ENCODE data around the gene A2ML1.
"Not testable (repeated sequence)": the region's sequence is repeated elsewhere in the genome, so short reads cannot be mapped to it uniquely, and the experiment has no call there.

A2ML1 gene

GRCh38 chr12:8855891-8856290, 33.5 kb downstream of the A2ML1 start:
- DNase-seq (ENCODE audit: low read depth), result no peak

DNA sequence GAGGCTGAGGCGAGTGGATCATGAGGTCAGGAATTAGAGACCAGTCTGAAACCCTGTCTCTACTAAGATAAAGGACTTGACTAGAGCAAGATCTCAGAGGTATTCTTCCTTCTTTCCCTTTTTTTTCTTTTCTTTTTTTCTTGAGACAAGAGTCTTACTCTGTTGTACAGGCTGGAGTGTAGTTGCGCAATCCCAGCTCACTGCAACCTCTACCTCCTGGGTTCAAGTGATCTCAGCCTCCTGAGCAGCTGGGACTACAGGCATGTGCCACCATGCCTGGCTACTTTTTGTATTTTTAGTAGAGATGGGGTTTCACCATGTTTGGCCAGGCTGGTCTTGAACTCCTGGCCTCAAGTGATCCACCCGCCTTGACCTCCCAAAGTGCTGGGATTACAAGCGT, 37.0 kb downstream of the A2ML1 start:
- not testable (repeated sequence) for DNase-seq (ENCODE audit: low read depth)

GRCh38 chr12:8860165-8860961, 37.9 kb downstream of the A2ML1 start:
- no peak for DNase-seq (ENCODE audit: low read depth)

GRCh38 chr12:8866429-8866828, 44.0 kb downstream of the A2ML1 start:
- DNase-seq (ENCODE audit: low read depth), result no peak

GRCh38 chr12:8867009-8867408, 44.6 kb downstream of the A2ML1 start:
- no peak for DNase-seq (ENCODE audit: low read depth)

DNA sequence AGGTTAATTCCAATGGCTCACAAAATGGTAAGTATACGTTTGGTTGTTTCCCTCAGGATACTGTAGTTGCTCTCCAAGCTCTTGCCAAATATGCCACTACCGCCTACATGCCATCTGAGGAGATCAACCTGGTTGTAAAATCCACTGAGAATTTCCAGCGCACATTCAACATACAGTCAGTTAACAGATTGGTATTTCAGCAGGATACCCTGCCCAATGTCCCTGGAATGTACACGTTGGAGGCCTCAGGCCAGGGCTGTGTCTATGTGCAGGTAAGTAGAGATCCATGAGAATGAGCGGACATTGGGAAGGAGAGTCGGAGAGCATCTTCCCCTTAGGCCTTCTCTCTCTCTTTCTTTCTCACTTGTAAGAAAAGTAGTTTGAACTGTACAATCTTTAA, 45.4 kb downstream of the A2ML1 start:
- DNase-seq (ENCODE audit: low read depth), result no peak

- DNase-seq (ENCODE audit: low read depth), result no peak
These were observed 48.2 kb downstream of the A2ML1 start for GRCh38 chr12:8870586-8870985.

DNA sequence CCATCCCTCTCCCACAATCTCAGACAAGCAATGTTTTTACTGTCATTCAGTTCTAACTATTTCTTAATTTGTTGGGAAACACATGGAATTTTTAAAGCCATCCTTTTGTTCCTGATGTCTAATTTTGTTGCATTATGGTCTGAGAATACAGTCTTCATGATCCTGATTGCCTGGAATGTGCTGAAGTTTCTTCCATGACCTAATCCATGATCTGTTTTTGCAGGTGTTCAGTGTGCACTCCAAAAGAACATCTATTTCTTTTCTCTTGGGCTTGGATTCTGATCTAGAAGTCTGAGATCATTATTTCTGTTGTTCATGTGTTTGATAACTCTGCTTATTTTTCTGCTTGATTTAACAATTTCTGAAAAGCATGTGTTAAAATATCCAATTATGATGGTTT, 48.6 kb downstream of the A2ML1 start:
- DNase-seq (ENCODE audit: low read depth), result no peak

DNA sequence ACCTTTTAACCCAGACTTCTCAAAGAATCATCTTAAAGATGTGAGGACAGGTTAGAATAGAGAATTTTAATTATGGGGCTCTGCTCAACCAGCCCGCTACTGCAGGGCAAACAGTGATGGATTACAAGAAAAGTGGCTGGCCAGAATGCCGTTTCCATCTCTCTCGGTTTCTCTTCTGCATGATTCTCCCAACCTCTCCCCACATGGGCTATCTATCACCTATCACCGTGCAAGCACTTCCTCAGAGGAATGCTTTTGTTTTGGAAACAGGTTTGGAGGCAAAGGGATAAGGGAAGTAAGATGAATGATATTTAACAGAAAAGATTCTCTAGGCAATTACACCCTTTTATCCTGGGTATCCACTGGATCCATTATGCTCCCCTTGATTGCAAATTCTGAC, 54.5 kb downstream of the A2ML1 start:
- DNase-seq (ENCODE audit: low read depth), result no peak

- no peak for DNase-seq (ENCODE audit: low read depth)
These were observed 64.3 kb downstream of the A2ML1 start for GRCh38 chr12:8886502-8887284.

- no peak for DNase-seq (ENCODE audit: low read depth)
These were observed 64.9 kb downstream of the A2ML1 start for GRCh38 chr12:8887285-8887715.

DNA sequence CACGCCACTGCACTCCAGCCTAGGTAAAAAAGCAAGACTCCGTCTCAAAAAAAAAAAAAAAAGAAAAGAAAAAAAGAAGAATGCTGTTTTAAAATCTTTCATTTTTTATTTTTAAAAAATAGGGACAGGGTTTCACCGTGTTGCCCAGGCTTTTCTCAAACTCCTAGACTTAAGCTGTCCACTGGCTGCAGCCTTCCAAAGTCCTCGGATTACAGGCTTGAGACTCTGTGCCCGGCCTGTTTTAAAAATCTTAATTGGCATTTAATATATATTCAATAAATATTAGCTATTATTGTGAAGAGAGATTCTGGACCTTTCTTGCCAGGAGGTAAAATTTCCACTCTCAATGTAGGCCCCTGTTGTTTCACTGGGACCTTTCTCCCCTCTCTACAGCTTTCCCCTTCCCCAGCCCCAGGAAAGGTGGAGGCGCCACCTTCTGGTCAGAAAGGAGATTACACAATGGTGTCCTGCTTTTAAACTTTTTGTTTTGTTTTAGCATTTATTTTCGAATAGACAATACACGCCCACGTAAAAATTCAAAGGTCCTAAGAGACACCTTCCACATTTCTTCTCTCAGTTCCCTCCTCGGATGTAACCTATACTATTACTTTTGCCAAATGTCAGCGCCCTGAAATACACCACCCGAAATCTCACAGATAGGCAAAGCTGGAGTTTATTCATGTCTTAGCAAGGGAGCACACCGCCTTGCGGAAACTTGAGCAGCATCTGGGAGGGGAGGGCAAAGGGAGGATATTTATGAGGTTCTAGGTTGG, 68.1 kb downstream of the A2ML1 start:
- DNase-seq (ENCODE audit: low read depth), result peak; percentile 34

GRCh38 chr12:8891976-8892375, 69.6 kb downstream of the A2ML1 start:
- no peak for DNase-seq (ENCODE audit: low read depth)

GRCh38 chr12:8894378-8894777, 72.0 kb downstream of the A2ML1 start:
- no peak for DNase-seq (ENCODE audit: low read depth)

- no peak for DNase-seq (ENCODE audit: low read depth)
These were observed 72.6 kb downstream of the A2ML1 start for GRCh38 chr12:8894986-8895385.

DNA sequence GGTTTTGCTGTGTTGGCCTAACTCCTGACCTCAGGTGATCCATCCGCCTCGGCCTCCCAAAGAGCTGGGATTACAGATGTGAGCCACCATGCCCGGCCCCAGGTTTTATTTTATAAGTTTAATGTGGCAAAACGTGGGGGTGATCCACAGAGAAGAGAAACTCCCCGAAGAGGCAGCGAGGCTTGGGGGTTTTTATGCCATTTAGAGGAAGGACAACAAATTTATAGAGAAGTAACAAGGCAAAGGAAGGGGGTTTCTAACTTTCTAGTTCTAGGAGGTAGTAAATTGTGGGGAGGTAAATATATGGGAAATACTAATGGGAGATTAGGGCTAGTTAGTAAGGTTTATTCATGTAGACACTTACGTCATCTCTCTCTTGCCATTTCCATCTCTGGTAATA, 74.7 kb downstream of the A2ML1 start:
- no peak for DNase-seq (ENCODE audit: low read depth)

- DNase-seq (ENCODE audit: low read depth), result no peak
These were observed 77.4 kb downstream of the A2ML1 start for GRCh38 chr12:8899830-8900229.

DNA sequence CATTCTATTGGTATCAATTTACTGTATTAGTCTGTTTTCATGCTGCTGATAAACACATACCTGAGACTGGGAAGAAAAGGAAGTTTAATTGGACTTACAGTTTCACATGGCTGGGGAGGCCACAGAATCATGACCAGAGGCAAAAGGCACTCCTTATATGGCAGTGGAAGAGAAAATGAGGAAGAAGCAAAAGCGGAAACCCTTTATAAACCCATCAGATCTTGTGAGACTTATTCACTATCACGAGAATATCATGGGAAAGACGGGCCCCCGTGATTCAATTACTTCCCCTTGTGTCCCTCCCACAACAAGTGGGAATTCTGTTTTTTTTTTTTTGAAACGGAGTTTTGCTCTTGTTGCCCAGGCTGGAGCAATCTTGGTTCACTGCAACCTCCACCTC, 80.3 kb downstream of the A2ML1 start:
- DNase-seq (ENCODE audit: low read depth), result not testable (repeated sequence)

DNA sequence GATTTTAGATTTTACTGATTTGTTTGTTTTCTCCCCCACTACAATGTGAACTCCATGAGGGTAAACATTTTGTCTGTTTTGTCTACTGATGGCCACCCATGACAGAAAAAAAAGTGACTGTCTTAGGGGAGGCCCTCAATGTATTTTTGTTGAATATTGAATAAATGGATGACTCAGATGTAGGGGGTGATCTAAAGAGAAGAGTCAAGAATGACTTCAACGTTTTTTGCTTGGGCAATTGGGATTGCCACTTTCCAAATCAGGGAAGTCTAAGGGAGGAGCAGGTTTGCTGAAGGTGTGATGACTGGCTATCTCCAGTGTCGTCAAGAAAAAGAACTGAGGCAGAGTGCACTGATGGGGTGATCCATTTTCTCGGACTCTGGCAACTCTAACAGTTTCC, 81.2 kb downstream of the A2ML1 start:
- DNase-seq (ENCODE audit: low read depth), result no peak

- DNase-seq (ENCODE audit: low read depth), result no peak
These were observed 82.2 kb downstream of the A2ML1 start for GRCh38 chr12:8904665-8905064.

- DNase-seq (ENCODE audit: low read depth), result no peak
These were observed 83.1 kb downstream of the A2ML1 start for GRCh38 chr12:8905546-8905945.

DNA sequence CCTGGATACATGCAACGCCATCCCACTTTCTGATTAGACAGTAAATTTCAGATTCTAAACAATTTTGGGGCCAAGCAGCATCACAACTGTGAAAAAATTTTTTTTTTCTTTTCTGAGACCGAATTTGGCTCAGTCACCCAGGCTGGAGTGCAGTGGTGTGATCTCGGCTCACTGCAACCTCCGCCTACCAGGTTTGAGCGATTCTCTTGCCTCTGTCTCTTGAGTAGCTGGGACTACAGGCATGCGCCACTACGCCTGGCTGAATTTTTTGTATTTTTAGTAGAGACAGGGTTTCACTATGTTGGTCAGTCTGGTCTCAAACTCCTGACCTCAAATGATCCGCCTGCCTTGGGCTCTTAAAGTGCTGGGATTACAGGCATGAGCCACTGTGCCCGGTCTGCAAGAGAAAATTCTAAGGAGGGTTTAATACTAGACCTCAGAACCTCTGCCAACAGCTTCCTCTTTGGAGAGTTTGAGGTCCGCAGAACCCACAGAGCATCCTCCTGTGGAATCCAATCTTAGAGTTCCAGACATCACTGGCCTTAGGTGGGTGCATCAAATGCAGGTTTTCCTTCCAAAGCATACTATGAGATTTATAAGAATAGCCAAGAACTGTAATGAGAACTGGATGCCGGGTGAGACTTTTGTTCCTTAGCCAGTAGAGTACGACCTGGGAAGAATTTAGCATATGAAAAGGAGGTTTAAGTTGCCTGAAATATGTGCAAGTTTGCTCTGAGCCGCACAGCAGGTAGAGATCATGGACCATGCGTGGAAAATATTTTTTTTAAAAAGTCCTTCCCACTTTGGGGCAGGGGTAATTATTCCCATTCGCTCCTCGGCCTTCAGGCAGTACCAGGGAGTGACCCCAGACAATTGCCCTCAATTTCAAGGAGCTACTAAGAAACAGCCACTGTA, 84.1 kb downstream of the A2ML1 start:
- no peak for DNase-seq (ENCODE audit: low read depth)
